Stimulated activated CD8-positive, alpha-beta memory T cell treated with anti-CD3 and anti-CD28 coated beads, Interleukin-7, amount 100 ng/mL, for 24 hours (primary cell): ENCODE measurements around the gene RHOA.
"Not testable (repeated sequence)": the region's sequence is repeated elsewhere in the genome, so short reads cannot be mapped to it uniquely, and the experiment has no call there.

Experiments used
- DNase-seq: peaks from one replicate; pipeline ENCODE4 v3.0.0-alpha.2; 2020; ENCODE audit warnings: low read depth

Gene RHOA

DNA sequence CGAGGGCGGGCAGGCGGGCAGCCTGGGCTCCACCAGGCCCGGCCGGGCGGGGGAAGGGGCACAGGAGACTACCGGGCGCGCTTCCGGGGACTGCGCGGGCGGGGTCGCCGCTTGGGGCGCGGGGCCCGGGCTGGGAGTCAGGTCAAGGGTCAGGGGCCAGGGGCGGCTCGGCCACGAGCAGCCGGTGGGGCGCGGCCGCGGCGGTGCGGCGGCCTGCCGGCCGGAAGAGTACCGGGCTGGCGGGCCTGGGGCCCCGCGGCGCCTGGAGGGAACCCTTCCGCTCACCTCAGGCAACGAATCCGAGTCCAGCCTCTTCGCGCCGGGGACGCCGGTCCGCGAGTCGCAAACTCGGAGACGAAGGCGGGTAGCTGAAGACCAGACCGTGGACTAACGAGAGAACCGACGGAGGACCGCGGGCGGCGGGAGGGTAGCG lies 225 bp downstream of the RHOA start:
- DNase-seq = no peak

DNA sequence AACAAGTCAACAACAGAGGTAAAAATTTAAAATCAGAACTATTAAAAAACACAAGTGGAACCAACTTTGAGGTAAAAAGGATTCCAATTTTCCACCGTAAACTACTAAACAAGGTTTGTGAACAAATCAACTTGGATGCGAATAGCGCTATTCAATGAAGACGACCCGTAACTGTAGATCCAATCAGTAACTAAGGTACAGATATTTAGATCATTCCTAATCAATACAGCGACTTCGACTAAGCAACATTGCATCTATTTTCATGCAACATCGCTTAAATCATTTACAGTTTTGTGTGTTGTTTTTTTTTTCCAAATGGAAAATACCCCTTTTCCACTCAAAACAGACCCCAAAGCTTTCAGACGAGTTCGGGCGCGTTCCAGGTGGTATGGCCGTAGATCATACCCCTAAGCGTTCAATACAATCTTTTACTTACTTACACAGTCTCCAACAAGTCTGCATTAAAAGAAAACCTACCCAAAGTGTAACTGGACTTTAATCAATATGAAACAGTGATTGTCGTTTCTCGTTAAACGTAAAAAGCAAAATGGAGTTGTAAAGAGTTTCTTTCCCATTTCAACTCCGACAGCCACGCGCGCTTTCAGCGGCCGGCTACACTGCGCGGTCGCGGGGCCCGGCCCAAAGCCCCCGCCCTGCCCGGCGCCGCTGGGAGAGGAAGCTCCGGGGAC lies 786 bp downstream of the RHOA start:
- DNase-seq = no peak

DNA sequence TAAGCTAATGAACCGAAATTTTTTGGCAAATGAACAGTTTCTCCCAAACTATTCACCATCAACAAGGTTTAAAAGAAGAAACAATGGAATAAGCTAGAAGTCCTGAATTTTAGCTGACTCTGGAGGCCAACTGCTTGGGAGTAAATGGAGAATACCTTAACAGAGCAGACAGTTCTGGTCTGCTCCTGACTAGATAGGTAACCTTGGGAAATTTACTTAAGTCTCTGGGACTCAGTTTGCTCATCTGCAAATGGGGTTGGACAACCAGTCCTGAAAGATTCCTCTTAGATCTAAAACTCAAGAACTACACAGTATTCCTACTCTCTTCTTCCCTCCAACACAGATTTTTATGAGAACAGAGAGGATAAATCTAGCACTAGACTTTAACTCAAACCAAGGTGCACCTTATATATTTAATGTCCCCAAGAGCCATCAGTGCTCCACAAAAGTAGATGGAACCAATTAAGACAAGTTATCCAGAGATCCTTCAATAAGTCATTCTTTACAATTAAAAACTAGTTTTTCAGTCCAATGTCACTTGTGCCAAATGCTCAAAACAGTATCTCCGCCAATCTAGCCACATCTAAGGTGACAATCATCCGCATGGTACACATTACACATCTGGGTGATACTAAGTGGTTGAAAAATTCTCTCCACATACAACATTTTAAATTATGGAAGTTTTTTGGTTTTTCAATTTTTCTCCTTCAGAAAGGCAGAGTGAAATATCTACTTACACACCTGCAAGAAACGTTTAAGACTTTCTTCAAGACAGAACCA lies 1.5 kb downstream of the RHOA start:
- no peak for DNase-seq

DNA sequence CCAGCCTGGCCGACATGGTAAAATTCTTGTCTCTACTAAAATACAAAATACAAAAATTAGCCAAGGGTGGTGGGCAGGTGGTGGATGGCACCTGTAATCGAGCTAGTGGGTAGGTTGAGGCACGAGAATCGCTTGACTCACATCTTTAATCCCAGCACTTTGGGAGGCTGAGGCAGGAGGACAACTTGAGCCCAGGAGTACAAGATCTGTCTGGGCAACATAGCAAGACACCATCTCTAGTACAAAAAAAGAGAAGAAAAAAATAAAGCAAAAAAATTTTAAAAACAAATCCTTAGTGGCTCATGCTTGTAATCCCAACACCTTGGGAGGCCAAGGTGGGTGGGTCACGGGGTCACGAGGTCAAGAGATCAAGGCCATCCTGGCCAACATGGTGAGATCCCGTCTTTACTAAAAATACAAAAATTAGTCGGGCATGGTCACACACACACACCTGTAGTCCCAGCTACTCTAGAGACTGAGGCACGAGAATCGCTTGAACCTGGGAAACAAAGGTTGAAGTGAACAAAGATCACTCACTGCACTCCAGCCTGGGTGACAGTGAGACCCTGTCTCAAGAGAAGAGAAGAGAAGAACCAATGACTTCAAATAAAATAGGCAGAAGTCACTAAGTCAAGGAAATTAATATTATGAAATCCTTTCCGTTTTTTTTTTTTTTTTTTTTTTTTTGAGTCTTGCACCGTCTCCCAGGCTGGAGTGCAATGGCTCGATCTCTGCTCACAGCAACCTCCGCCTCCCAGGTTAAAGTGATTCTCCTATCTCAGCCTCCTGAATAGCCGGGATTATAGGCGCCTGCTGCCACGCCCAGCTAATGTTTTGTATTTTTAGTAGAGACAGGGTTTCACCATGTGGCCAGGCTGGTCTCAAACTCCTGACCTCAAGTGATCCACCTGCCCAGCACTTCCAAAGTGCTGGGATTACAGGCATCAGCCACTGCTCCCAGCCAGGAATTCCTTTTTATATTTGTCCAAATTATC lies 4.9 kb downstream of the RHOA start:
- no peak for DNase-seq

DNA sequence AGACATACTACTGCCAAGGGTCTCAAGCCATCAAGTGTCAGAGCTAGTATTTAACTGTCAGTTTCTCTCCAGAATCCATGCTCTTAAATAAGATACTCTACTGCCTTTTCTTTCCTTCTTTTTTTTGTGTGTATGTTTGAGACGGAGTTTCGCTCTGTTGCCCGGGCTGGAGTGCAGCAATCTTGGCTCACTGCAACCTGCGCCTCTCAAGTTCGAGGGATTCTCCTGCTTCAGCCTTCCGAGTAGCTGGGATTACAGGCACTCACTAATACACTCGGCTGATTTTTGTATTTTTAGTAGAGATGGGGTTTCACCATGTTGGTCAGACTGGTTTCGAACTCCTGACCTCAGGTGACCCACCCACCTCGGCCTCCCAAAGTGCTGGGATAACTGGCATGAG lies 6.2 kb downstream of the RHOA start:
- not testable (repeated sequence) for DNase-seq

DNA sequence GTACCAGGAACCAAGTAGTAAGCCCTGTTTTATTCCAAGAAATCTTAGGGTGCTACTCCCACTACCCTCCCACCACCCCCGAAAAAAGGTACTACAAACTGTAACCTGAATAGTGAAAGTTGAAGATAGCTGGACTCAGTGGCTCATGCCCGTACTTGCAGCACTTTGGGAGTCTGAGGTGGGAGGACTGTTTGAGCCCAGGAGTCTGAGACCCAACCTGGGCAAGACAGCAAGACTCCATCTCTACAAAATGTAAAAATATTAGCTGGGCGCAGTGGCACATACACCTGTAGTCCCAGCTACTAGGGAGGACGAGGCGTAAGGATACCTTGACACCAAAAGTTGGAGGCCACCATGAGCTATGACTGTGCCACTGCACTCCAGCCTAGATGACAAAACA lies 7.9 kb downstream of the RHOA start:
- DNase-seq = no peak

DNA sequence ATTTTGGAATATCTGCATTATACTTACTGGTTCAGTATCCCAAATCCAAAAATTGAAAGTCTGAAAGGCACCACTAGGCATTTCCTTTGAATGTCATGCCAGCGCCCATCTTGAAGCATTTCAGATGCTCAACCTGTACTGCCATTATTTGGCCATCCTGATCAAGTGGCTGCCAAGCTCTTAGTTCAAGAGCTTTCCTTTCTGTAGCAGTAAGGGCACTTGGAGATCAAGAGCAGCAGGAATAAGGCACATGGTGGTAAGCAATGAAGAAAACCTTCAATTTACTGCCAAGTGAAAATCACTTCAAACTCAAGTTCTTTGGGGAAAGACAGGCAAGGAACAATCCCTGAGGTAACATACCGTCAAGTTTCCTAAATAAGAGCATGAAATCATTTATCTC lies 10.0 kb downstream of the RHOA start:
- no peak for DNase-seq

DNA sequence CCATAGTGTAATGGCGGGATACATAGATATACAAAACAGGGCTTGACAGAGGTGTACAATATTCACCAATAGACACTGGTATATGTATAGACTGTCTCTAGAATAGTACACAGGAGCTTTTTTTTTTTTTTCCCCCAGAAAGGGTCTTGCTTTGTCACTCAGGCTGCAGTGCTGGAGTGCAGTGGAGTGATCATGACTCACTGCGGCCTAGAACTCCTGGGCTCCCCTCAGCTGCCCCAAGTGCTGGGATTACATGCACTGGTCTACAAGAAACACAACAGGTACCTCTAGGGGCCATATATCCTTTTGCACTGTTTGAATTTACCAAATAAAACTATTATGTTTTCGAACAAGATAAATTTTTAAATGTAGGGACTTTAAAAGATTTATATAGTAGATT lies 12.3 kb downstream of the RHOA start:
- no peak for DNase-seq

DNA sequence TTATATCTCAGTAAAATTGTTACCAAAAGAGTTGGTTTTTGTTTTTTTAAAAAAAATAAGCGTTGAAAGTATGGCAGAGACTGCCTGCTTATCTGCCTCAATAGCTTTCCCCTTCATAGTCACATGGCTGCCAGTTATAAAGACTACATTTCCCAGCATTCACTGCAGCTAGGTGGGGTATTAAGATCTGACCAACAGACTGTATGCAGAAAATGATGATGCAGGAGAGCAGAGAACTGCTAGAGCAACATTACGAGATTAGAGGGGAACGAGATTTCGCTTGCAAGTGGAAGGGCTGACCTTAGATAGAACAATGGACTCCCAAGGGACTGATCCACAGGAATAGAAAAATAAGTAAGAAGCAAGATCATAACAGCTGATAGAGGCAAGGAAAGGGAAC lies 14.3 kb downstream of the RHOA start:
- DNase-seq = no peak

DNA sequence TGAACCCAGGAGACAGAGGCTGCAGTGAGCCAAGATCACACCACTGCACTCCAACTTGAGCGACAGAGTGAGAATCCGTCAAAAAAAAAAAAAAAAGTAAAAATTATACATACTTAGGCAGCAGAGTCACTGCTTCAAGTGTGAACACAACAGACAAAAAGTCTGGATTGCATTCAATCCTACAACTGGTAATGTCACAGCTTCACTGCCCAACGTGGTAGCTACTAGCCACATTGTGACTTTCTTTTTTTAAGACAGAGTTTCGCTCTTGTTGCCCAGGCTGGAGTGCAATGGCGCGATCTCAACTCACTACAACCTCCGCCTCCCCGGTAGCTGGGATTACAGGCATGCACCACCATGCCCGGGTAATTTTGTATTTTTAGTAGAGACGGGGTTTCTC lies 20.5 kb downstream of the RHOA start:
- DNase-seq = not testable (repeated sequence)

DNA sequence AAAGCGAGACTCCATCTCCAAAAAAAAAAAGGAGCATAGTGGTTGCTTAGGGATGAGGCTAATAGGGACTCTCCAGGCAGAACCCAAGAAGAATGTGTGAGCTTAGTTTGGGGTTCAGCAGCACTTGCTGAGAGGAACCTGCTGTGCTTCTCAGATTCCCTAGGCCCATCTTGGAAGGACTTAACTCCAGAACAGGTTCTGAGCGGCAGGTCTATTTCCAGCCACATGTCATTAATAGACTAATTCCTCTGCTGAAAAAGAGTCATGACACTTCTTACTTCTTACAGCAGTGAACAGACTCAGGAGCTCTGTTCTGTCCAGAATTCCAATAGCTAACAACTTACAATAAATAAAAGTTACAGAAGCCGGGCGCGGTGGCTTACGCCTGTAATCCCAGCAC lies 22.5 kb downstream of the RHOA start:
- no peak for DNase-seq

DNA sequence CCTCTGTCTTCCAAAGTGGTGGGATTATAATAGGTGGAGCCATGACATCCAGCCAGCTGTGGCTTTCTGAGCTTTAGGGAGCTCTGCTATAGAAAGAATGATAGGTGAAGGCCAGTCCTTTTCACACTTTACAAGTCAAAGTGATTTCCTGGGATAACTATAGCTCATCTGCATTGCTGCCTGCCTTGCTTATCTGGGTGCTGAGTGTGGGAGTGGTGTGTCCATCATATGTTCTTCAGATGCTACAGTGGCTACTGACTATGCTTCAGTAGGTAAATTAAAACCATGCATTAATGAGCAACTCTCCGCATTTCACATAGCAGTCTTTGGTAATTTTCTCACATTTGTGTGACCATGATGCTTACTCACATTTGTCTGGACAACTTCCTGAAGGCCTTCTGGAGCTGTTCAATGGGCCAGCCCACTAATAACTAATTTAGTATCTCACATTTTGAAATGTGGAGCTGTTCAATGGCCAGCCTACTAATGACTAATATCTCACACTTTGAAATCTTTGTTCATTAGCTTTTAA lies 23.4 kb downstream of the RHOA start:
- no peak for DNase-seq

DNA sequence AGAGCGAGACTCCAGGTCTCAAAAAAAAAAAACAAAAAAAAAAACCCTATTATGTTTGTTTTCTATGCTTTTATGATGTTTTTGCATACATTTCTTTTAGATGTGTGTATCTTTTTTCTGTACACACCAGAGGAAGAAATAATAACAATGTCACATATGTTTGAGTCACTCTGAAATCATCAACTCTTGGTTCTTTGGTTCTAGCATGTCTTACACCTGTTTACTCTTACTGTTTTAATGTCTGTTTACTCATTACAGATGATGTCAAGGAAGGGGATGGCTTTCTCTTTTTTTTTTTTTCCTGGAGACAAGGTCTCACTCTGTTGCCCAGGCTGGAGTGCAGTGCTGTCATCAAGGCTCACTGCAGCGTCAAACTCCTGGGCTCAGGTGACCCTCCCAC lies 24.1 kb downstream of the RHOA start:
- no peak for DNase-seq

DNA sequence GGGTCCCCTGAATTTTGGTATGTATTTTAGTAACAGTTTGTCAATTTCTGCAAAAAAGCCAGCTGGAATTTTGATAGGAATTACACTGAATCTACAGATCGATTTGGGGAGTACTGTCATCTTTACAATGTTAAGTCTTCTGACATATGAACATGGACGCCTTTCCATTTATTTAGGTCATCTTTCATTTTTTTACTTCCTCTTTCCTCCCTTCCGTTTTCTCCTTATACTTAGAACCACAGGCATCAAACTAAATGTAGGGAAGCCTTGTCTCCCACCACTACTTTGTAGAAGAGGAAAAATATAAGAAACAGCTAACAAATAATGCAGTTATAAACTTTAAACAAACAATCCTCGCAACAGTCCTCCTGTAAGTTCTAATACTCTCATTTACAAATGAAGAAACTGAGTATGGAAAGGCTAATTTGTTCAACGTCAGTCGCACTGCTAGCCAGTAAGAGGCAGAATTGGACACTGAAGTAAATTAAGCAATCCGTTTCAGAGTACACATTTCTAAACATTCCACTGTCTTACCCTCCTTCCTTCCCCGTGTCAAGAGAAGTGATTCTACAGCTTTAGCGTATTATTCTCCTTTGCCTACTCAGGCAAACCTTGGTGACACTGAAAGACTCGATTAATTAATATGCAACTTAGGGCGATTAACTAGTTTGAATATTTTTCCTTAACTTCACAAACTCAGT lies 25.6 kb downstream of the RHOA start:
- DNase-seq = no peak

DNA sequence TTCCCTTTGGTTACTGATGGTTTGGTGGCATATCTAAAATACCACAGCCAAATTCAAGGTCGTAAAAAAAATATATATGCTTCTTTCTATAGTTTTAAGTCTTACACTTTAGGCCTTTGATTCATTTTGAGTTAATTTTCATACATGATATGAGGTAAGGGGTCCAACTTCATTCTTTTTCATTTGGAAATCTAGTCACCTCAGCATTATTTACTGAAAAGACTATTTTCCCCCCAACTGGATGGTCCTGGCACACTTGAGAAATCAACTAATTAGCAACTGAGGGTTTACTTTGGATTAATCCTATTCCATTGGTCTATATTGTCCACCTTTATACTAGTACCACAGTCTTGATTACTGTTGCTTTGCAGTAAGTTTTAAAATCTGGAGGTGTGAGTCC lies 26.2 kb downstream of the RHOA start:
- DNase-seq = no peak

DNA sequence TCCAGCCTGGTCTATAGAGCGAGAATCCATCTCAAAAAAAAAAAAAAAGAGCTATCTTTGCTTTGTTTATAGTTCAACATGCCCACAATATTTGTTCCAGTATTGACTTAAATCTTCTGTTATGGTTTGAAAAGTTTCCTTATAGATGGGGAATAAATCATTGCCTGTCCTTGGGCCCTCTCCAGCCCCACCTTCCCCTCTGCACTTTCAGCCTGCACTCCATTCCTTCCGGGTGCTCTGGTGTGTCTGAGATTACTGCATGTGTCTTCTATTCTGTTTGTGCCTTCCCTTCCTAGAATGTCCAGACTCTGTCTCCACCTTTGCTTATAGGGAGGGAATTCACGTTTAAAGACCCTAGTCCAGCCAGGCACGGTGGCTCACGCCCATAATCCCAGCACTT lies 28.4 kb downstream of the RHOA start:
- no peak for DNase-seq

DNA sequence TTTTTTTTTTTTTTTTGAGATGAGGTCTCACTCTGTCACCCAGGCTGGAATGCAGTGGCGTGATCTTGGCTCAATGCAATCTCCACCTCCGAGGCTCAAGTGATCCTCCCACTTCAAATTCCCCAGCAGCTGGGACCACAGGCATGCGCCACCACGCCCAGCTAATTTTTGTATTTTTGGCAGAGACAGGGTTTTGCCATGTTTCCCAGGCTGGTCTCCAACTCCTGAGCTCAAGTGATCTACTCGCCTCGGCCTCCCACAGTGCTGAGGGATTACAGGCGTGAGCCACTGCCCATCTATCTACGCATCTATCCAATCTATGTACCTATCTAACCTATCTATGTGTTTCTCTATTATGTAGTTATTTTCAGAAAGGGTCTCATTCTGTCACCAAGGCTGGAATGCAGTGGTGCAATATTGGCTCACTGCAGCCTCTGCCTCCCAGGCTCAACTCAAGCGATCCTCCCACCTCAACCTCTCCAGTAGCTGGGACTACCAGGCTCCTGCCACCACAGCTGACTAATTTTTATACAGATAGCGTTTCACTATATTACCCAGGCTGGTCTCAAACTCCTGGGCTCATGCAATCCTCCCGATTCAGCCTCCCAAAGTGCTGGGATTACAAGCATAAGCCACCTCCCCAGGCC lies 33.4 kb downstream of the RHOA start:
- no peak for DNase-seq

DNA sequence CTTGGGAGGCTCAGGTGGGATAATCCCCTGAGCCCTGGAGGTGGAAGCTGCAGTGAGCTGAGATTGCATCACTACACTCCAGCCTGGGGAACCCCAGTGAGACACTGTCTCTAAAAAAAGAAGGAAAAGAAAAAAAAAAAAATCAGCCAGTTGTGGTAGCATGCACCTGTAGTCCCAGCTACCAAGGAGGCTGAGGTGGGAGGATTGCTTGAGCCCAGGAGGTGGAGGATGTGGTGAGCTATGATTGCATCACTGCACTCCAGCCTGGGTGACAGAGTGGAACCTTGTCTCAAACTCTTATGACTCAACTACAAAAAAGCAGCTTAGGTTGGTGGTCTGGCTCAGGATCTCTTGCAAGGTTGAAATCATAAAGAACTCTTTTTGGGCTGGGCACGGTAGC lies 34.3 kb downstream of the RHOA start:
- peak; percentile 4 for DNase-seq

DNA sequence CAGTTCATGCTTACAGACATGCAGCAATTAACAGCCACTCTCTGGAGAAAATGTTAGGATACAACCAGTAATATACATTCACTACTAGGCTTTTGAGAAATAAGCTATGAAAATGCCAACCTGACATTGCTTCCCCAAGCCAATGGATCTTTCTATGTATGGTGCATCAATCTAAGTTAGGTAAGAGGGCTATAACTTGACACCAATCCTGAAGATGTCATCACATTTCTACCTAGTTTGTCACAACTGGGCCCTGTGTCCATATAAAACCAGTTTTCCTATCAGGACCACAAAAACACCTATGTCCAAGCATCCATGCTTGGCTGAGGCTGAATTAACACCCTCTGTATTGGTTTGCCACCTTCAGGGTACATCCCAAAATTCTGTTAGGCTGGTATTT lies 39.8 kb downstream of the RHOA start:
- DNase-seq = no peak

DNA sequence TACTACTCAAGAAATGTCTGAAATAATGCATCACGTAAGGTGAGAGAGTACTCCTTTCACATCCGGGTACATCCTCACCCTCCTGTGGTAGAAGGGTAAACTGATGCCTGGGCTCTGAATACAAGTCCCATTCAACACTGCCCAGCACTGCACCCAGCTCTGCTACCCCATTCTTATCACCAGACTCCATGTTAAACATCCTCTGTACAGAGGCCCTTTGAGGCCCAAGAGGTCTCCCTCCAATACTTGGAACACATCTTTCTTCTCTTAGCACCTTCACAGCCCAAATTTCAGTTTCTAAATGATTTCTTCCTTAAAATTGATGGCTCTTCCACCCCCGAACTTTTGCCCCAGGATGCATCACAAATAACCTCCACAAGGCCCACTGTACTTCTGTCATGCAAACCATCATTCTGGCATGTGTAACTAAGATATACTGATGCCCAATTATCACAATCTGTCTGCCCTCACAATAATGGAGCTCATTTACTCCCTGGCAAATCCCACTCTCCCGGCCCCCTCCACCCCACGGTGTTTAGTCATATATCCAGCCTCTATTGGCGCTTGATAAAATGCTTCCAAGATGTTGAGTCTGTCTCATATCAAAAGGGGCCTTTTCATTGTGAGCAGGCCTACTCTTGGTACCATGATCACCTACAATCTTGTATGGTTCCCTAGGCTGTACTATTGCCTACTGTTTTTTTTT lies 41.0 kb downstream of the RHOA start:
- no peak for DNase-seq

DNA sequence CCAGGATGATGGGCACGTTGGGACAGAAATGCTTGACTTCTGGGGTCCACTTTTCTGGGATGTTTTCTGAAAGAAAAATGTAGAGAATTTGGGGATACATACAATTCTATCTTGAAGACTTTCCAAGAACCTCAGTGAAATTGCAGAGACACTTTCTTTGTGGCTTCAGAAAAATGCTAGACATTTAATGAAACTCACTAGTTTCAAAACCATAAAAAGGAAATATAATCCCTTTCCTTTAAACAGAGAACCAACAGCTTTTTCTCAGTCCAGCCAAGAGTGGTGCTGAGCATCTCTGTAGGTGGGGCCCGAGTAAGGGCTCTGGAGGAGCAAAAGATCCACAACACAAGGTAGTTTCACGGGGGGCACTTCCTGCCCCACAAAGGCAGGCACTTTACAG lies 49.2 kb downstream of the RHOA start:
- no peak for DNase-seq
